NCI-H446 (cell line): Measurements from ENCODE around the gene SERPINE1.
"Not testable (repeated sequence)": the region's sequence is repeated elsewhere in the genome, so short reads cannot be mapped to it uniquely, and the experiment has no call there.

Source experiments
- DNase-seq, 2 experiments: peaks; one replicate each; lab custom pipeline; 2025; lab: John Stamatoyannopoulos, UW

SERPINE1 gene

GRCh38 chr7:101124376-101125056 is 2.4 kb upstream of the SERPINE1 start:
- DNase-seq = no peak

- no peak for DNase-seq
Measured at GRCh38 chr7:101125989-101126650, 784 bp upstream of the SERPINE1 start.

GRCh38 chr7:101127460-101128039 is 646 bp downstream of the SERPINE1 start:
- no peak for DNase-seq

DNA sequence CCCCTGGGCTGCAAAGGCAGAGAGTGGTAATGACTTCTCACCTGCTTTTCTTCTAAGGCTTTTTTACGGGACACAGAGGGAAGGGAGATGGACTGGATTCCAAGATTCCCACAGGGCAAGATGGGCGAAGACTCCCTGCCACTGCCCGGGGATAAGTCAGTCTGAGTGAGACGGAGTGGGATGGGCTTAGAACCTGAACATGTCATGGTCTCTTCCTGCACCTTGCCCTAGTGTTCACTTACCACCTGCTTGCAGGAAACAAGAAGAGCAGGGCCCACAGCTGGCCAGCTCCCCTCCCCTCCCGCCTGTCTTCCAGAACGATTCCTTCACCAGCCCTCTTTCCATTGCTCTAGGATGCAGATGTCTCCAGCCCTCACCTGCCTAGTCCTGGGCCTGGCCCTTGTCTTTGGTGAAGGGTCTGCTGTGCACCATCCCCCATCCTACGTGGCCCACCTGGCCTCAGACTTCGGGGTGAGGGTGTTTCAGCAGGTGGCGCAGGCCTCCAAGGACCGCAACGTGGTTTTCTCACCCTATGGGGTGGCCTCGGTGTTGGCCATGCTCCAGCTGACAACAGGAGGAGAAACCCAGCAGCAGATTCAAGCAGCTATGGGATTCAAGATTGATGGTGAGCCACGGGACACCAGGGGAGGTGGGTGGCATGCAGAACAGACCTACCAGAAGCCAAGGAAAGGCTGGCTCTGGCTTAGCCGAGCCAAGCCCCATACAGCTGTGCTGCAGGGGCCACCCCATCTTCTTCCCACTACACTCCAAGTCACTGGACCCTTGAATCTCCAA is 1.3 kb downstream of the SERPINE1 start:
- DNase-seq = no peak

- DNase-seq = no peak
Measured at GRCh38 chr7:101129603-101130117, 2.8 kb downstream of the SERPINE1 start.

DNA sequence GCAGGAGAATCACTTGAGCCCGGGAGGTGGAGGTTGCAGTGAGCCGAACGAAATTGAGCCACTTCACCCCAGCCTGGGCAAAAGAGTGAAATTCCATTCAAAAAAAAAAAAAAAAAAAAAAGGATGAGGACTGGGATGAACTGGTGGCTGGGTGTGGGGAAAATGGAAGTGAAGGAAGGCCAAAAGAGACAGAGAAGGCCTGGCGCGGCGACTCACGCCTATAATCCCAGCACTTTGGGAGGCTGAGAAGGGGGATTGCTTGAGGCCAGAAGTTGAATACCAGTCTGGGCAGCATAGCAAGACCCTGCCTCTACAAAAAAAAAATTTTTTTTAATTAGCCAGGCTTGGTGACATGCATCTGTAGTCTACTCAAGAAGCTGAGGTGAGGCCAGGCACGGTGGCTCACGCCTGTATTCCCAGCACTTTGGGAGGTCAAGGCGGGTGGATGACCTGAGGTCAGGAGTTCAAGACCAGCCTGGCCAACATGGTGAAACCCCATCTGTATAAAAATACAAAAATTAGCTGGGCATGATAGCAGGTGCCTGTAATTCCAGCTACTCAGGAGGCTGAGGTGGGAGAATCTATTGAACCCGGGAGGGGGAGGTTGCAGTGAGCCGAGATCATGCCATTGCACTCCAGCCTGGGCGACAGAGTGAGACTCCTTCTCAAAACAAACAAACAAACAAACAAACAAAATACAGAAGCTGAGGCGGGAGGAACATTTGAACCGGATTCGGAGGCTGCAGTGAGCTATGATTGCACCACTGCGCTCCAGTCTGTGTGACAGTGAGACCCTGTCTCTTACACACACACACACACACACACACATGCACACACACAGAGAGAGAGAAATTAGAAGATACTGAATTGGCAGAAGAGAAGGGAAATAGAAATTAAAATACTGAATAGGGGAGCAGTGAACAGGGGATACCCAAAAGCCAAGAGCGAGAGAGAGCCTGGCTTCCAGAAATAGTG is 6.0 kb downstream of the SERPINE1 start:
- DNase-seq = not testable (repeated sequence)

GRCh38 chr7:101133621-101134398 is 6.9 kb downstream of the SERPINE1 start:
- DNase-seq = no peak

DNA sequence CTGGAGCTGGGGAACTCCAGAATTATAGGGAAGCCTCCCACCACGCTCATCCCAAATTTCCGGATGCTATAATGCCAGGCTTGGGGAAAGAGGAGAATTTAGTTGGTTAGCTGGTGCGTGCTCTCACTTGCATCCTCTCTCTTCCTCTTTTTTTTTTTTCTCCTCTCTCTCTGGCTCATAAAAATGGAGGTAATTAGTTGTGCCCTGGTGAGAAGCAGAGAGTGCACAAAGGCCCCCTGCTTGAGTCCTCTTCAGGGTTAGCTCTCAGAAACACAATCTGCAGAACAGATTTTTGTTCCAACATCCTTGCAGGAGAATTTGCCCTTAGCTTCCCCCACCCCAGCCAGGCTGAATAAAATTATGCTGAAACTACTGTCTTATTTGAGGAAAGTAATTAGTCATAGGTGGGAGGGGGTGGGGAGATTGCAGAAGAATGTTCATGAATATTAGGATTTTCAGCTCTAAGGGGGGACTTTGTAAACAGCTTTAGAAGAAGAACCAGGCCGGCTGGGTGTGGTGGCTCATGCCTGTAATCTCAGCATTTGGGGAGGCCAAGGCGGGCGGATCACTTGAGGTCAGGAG is 7.6 kb downstream of the SERPINE1 start:
- no peak for DNase-seq

GRCh38 chr7:101137651-101138212 is 10.8 kb downstream of the SERPINE1 start:
- DNase-seq = no peak

DNA sequence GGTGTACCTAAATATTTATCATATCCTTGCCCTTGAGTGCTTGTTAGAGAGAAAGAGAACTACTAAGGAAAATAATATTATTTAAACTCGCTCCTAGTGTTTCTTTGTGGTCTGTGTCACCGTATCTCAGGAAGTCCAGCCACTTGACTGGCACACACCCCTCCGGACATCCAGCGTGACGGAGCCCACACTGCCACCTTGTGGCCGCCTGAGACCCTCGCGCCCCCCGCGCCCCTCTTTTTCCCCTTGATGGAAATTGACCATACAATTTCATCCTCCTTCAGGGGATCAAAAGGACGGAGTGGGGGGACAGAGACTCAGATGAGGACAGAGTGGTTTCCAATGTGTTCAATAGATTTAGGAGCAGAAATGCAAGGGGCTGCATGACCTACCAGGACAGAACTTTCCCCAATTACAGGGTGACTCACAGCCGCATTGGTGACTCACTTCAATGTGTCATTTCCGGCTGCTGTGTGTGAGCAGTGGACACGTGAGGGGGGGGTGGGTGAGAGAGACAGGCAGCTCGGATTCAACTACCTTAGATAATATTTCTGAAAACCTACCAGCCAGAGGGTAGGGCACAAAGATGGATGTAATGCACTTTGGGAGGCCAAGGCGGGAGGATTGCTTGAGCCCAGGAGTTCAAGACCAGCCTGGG is 11.4 kb downstream of the SERPINE1 start:
- peak; percentile 16 to 58 for DNase-seq

DNA sequence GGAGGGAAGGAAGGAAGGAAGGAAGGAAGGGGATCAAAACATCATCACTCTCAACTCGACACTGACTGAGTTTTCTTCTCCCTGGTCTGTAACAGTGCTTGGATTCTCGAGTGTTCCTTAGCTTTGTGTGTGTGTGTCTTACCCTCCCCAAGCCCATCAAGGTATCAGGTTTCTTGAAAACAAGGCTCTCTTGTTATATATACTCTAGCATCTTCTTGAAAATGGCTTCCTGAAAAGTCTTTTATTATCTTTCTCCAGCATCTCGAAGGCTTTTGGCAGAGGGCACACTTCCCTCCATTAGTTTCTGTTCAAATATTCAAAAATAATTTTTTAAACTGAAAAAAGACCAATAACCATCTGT is 13.4 kb downstream of the SERPINE1 start:
- DNase-seq = no peak

GRCh38 chr7:101140746-101141382 is 14.0 kb downstream of the SERPINE1 start:
- no peak for DNase-seq

GRCh38 chr7:101151908-101152651 is 25.2 kb downstream of the SERPINE1 start:
- DNase-seq = no peak

- peak; percentile 90 to 94 for DNase-seq
Measured at GRCh38 chr7:101153969-101154692, 27.2 kb downstream of the SERPINE1 start, which contains the start of gene AP1S1. AP1S1 (plus strand) TSS chr7:101154476; CDS start chr7:101154515, 39 bp downstream.

DNA sequence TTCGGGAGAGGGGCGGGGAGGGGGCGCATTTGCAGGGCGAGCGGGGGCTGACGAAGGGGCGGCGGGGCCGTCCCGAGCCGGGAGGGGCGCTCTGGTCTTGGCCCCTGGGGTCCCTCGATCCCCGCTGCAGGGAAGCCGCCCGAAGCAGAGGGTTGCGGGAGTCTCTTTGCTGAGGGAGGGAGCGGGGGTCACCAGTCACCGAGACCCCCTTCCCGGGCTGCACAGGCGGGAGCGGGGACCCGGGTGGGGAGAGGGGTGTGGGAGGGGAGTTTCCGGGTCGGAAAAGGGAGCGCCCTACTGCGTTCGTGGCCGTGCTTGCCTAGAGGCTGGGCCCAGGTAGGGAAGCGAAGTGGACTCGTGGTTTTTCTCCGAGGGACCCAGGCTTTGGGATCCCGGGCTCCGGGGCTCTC is 27.8 kb downstream of the SERPINE1 start:
- no peak for DNase-seq

DNA sequence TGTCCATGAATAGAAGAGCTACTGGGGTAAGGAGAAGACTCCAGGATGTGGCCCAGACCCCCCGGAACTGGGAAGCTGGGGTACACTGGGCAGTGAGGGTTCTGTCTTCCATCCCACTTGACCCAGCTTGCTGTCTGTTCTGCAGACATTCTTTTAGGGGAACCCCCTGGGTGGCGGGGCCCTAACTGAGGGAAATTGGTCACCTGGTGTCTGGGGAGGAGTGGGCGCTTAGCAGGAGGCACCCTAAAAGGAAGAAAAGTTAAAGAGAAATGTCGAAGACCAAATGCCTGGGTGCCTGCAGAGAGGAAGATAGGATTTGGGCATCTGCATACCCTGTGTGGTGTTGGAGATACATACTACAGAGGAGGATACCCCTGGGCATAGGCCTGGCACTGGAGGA is 28.4 kb downstream of the SERPINE1 start:
- DNase-seq = no peak

GRCh38 chr7:101156277-101156676 is 29.4 kb downstream of the SERPINE1 start:
- DNase-seq = no peak
